ENCODE data around the gene KCNH5. TPM values are rescaled to one million over a fixed set of nuclear protein-coding genes. Genes with fewer than 3 reads are reported as not detected.
A peak's percentile ranks its signal among the peaks of the same experiment; 100 is the strongest.
"Not testable (repeated sequence)": the region's sequence is repeated elsewhere in the genome, so short reads cannot be mapped to it uniquely, and the experiment has no call there.

KCNH5 gene
- total RNA-seq, 1 donor: under 0.01 TPM

- no peak overlapping the region for H3K4me3 ChIP-seq (ENCODE audit: low read depth, low read length)
- peak; percentile 53 for DNase-seq (ENCODE audit: low read depth)
- TF ChIP-seq CTCF (IDR thresholded peaks at IDR 0.05; ENCODE audit: insufficient read depth, low read depth, low read length): no peak
Measured at GRCh38 chr14:62778852-62779251, 266.4 kb downstream of the KCNH5 start.

- no peak for TF ChIP-seq CTCF (IDR thresholded peaks at IDR 0.05; ENCODE audit: insufficient read depth, low read depth, low read length)
- H3K4me3 ChIP-seq (ENCODE audit: low read depth, low read length): no peak overlapping the region
- no peak for DNase-seq (ENCODE audit: low read depth)
Measured at GRCh38 chr14:62778310-62778709, 266.9 kb downstream of the KCNH5 start.

GRCh38 chr14:62777510-62777909 lies 267.7 kb downstream of the KCNH5 start:
- TF ChIP-seq CTCF (IDR thresholded peaks at IDR 0.05; ENCODE audit: insufficient read depth, low read depth, low read length): no peak
- no peak overlapping the region for H3K4me3 ChIP-seq (ENCODE audit: low read depth, low read length)
- DNase-seq (ENCODE audit: low read depth): no peak

- TF ChIP-seq CTCF (IDR thresholded peaks at IDR 0.05; ENCODE audit: insufficient read depth, low read depth, low read length): no peak
- DNase-seq (ENCODE audit: low read depth): peak; percentile 30
- H3K4me3 ChIP-seq (ENCODE audit: low read depth, low read length): no peak overlapping the region
Measured at GRCh38 chr14:62776300-62776699, 269.0 kb downstream of the KCNH5 start.

- DNase-seq (ENCODE audit: low read depth): no peak
- no peak for TF ChIP-seq CTCF (IDR thresholded peaks at IDR 0.05; ENCODE audit: insufficient read depth, low read depth, low read length)
- no peak overlapping the region for H3K4me3 ChIP-seq (ENCODE audit: low read depth, low read length)
Measured at GRCh38 chr14:62768753-62769152, 276.5 kb downstream of the KCNH5 start.

- no peak overlapping the region for H3K4me3 ChIP-seq (ENCODE audit: low read depth, low read length)
- no peak for TF ChIP-seq CTCF (IDR thresholded peaks at IDR 0.05; ENCODE audit: insufficient read depth, low read depth, low read length)
- DNase-seq (ENCODE audit: low read depth): no peak
Measured at GRCh38 chr14:62763951-62764350, 281.3 kb downstream of the KCNH5 start.

GRCh38 chr14:62759796-62760195 lies 285.5 kb downstream of the KCNH5 start:
- H3K4me3 ChIP-seq (ENCODE audit: low read depth, low read length): no peak overlapping the region
- TF ChIP-seq CTCF (IDR thresholded peaks at IDR 0.05; ENCODE audit: insufficient read depth, low read depth, low read length): no peak
- no peak for DNase-seq (ENCODE audit: low read depth)

- not testable (repeated sequence) for DNase-seq (ENCODE audit: low read depth); H3K4me3 ChIP-seq (ENCODE audit: low read depth, low read length)
Measured at GRCh38 chr14:62746881-62747280, 298.4 kb downstream of the KCNH5 start.

Measured in fibroblast of villous mesenchyme (primary cell).